VCaP (cell line): ENCODE results near the gene CACNA2D4.
A peak's percentile ranks its signal among the peaks of the same experiment; 100 is the strongest.

Experiments
- H3K27ac ChIP-seq: fragments of 450-650 bp; 2 replicates; pipeline ENCODE4 v1.5.1; 2017
- TF ChIP-seq, protein P1 (sequence below): fragments of 450-650 bp; conservative IDR thresholded peaks from 2 replicates; pipeline ENCODE4 v1.5.1; 2017; ENCODE audit warnings: mild to moderate bottlenecking, moderate library complexity

Gene CACNA2D4

DNA sequence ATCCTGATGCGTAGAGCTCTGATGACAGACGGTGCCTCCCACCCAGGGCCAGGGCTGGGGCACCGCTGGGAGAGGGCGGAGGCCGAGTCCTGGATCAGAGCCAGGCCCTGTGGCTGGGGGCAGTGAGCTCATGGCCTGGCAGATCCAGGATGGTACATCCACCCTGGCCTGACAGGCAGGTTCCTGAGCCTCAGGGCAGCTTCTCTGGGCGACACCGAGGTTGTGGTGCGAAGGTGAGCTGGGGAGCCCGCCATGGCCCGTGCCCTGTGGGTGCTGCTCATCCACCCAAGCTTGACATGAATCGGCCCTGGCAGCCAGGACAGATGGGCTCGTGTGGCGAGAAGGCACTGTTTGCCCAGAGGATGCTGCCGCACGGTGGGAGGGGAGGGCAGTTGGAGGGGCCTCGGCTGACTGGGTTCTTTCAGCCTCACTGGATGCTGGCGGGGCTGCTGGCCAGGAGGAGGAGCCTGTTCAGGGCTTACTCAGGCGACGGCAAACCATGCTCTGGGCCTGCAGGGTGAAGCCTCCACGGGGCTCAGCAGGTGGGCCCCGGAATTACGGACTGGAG, 81.5 kb downstream of the CACNA2D4 start:
- H3K27ac ChIP-seq = peak overlapping the region; percentile 70
- TF ChIP-seq, protein P1, sequence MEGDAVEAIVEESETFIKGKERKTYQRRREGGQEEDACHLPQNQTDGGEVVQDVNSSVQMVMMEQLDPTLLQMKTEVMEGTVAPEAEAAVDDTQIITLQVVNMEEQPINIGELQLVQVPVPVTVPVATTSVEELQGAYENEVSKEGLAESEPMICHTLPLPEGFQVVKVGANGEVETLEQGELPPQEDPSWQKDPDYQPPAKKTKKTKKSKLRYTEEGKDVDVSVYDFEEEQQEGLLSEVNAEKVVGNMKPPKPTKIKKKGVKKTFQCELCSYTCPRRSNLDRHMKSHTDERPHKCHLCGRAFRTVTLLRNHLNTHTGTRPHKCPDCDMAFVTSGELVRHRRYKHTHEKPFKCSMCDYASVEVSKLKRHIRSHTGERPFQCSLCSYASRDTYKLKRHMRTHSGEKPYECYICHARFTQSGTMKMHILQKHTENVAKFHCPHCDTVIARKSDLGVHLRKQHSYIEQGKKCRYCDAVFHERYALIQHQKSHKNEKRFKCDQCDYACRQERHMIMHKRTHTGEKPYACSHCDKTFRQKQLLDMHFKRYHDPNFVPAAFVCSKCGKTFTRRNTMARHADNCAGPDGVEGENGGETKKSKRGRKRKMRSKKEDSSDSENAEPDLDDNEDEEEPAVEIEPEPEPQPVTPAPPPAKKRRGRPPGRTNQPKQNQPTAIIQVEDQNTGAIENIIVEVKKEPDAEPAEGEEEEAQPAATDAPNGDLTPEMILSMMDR = no peak

DNA sequence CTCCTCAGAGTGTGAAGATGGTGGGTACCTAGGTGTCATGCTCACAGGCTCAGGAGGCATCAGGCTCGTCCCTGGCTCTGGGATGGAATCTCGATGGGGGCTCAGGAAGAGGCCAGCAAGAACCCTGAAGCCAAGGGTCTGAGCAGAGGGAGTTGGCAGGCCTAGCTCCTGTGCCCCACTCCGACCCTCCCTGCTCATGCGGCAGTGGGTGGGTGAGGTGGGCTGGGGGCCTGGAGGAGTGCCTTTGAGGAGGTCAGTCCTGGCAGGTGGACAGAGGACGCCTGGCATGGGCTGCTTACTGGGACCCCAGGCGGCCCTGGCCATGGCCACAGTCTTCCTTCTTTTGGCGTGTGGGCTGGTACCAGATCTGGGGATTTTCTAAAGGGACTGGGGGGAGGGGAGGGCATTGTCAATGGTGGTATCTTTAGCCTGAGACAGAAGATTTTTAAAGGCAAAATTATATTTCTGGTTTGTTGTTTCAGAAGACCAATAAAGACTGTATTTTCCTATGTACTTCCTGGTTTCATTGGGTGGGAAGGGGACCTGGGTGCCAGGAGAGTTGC, 82.1 kb downstream of the CACNA2D4 start:
- TF ChIP-seq, protein P1 = no peak

DNA sequence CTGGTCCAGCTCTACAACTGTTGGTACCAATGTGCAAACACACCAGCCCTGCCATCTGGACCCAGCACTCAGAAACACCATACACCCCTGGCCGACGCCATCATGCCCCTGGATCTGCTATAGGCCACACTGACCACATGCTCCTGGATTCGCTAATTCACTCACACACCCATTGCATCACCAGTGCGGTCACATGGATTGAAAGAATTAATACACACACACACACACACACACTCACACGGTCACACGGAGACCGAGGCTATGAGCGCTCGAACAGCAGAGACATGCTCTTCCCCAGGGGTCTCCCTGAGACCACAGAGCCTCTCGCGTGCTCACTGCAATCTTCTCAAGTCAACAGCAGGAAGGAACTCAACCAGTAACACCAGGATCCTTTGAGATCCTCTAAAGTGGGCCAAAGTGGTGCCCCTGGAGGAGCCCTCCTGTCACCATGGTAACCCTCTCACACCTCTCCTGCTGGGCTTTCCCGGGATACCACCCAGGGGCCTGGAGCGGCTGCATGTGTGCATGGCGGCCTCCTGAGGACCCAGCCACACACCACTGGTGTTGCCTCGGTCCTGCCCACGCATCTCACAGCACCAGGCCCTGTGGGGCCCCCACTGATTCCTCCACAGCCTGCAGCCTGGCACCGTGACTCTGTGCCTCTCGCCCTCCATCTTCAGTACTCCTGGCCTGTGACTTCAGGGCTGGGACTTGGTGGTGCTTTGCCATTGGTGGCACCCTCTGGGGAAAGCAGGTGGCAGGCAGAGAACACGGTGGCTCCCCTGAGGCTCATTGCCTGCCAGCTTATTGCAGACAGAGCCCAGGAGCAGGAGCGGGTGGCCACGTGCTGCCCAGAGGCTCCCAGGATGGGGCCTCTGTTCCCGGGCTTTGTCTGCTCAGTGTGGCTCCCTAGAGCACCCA, 83.0 kb downstream of the CACNA2D4 start:
- TF ChIP-seq, protein P1 = no peak
- H3K27ac ChIP-seq = peak overlapping the region; percentile 70

More for the DNA sequence above, 82.1 kb downstream of the CACNA2D4 start:
- peak overlapping the region; percentile 70 for H3K27ac ChIP-seq

DNA sequence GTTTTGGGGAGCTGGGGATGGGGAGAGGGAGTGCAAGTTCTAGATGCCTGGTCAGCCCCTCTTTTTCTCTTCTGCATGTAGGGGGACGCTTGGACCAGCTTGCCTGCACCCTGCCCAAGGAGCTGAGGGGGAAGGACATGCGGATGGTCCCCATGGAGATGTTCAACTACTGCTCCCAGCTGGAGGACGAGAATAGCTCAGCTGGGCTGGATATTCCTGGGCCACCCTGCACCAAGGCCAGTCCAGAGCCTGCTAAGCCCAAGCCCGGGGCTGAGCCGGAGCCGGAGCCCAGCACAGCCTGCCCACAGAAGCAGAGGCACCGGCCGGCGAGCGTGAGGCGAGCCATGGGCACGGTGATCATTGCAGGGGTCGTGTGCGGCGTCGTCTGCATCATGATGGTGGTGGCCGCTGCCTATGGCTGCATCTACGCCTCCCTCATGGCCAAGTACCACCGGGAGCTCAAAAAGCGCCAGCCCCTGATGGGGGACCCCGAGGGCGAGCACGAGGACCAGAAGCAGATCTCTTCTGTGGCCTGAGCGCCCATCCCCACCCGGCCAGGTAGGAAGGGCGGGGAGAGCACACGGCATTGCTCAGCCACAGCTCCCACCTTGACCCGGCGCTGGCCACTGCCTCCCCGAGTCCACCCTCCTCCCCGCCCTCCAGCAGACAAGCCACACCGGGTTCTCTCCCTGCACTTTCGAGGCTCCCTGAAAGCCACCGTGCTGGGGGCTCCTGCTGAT, 84.1 kb downstream of the CACNA2D4 start:
- H3K27ac ChIP-seq = no peak overlapping the region
- TF ChIP-seq, protein P1 = no peak

DNA sequence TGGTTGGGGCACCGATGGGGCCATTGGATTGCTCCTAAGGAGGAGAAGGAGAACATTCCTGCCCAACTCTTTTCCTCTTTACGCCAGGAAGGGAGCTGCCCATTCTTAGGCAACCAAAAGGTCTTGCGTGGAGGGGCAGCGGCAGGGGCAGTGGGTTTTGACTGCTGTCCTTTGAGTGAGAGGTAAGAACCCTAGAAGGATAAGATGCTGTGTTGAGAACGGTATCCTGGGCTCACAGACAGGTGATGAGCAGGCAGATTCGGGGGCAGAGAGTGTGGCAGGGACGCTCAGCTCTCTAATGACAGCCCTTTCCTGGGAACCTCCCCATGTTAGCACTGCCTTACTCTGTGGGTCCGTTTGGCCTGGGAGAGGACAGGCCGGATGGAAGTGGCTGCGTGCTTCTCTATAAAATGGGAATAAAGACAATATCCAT, 84.8 kb downstream of the CACNA2D4 start:
- TF ChIP-seq, protein P1 = no peak

DNA sequence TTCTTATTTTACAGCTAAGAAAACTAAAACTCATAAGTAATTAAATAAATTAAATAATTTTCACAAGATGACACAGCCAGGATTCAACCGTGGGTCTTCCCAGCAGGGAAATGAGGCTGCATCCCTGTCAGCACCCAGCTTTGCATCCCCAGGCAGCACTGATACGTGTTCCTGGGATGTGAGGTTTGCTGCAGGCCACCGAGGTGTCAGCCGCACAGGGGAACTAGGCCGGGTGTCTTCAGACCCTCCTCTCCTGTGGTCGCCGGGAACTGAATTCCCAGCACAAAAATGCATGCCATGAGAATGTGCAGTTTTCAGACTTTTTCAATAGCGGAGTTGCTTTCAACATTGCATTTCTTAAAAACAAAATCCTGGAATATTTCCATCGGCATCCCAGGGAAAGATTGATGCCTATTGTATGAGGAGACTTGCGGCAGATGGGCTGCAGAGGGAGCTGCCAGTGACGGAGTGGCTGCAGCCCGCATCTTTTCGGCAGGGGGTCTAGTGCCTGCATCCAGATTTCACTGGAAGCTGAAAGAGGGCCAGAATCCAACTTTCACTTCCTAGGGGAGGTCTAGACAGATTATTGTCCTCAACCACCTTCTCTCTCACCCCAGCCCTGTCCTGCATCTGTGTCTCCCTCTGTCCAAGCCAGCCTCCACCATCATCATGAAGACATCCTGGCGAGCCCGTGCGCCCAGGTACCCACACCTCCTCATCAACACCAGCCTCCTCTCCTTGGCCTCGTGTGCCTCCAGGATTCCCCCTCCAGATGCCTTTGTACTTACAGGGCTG, 85.5 kb downstream of the CACNA2D4 start:
- H3K27ac ChIP-seq = peak overlapping the region; percentile 98; the same call in 1 of the 2 replicates
- TF ChIP-seq, protein P1 = no peak

More for the DNA sequence above, 84.8 kb downstream of the CACNA2D4 start:
- peak overlapping the region; percentile 98; the same call in 1 of the 2 replicates for H3K27ac ChIP-seq
